Karpas-422 (cell line): ENCODE measurements around the gene ADGRD1. TPM values are rescaled to one million over a fixed set of nuclear protein-coding genes. Genes with fewer than 3 reads are reported as not detected.

Source experiments
- DNase-seq: peaks from one replicate; pipeline ENCODE4 v3.0.0-alpha.2; 2015
- H2AFZ ChIP-seq: fragments of 200-600 bp; sonication (generic); 2 replicates; pipeline ENCODE4 v1.6.1; 2014; ENCODE audit warnings: antibody characterized with exemption, low read length, mixed read lengths
- H3K27ac ChIP-seq: fragments of 200-600 bp; sonication (generic); 2 replicates; pipeline ENCODE4 v1.5.1; 2014; ENCODE audit warnings: mild to moderate bottlenecking, low read length, moderate library complexity
- H3K27me3 ChIP-seq: fragments of 200-600 bp; sonication (generic); 2 replicates; pipeline ENCODE4 v1.6.1; 2014; ENCODE audit warnings: low read length, mixed read lengths
- H3K36me3 ChIP-seq: fragments of 200-600 bp; sonication (generic); 2 replicates; pipeline ENCODE4 v1.6.1; 2014; ENCODE audit warnings: low read length, mixed read lengths; ENCODE audit not compliant: insufficient read depth
- H3K4me1 ChIP-seq: fragments of 200-600 bp; sonication (generic); 2 replicates; pipeline ENCODE4 v1.6.1; 2014; ENCODE audit warnings: mild to moderate bottlenecking, low read length, mixed read lengths
- H3K4me2 ChIP-seq: fragments of 200-600 bp; sonication (generic); 2 replicates; pipeline ENCODE4 v1.6.1; 2014; ENCODE audit warnings: low read length, low read depth, mild to moderate bottlenecking; ENCODE audit not compliant: poor library complexity, severe bottlenecking
- H3K4me3 ChIP-seq: fragments of 200-600 bp; sonication (generic); 2 replicates; pipeline ENCODE4 v1.5.1; 2014; ENCODE audit warnings: mild to moderate bottlenecking, antibody characterized with exemption, low read length, mixed read lengths
- H3K79me2 ChIP-seq: fragments of 200-600 bp; sonication (generic); 2 replicates; pipeline ENCODE4 v1.6.1; 2014; ENCODE audit warnings: mild to moderate bottlenecking, low read length, mixed read lengths
- H3K9ac ChIP-seq: fragments of 200-600 bp; sonication (generic); 2 replicates; pipeline ENCODE4 v1.6.0; 2014; ENCODE audit warnings: low read length
- H3K9me2 ChIP-seq: fragments of 200-600 bp; sonication (generic), shearing (Covaris generic); replicated peaks from 2 replicates; pipeline ENCODE4 v1.6.0; 2014; ENCODE audit warnings: mild to moderate bottlenecking, low read length, moderate library complexity; ENCODE audit not compliant: insufficient read depth
- H3K9me3 ChIP-seq: fragments of 300-700, 200-600 bp; sonication (generic); 2 replicates; pipeline ENCODE4 v1.6.1; 2014; ENCODE audit warnings: low read length, mixed read lengths
- H4K20me1 ChIP-seq: fragments of 200-600 bp; sonication (generic); 2 replicates; pipeline ENCODE4 v1.6.1; 2014; ENCODE audit warnings: mild to moderate bottlenecking, antibody characterized with exemption, low read length, low read depth; ENCODE audit not compliant: insufficient read depth
- total RNA-seq: library from RNA; depleted of rRNA; stranded (reverse); fragments of >200 nt; shearing (Covaris generic); gene quantifications from 2 replicates; pipeline ENCODE4 v1.2.3, GENCODE V29; 2014; ENCODE audit warnings: low replicate concordance

Gene ADGRD1
- total RNA-seq, 1 experiment from 2014 or later: not detected

DNA sequence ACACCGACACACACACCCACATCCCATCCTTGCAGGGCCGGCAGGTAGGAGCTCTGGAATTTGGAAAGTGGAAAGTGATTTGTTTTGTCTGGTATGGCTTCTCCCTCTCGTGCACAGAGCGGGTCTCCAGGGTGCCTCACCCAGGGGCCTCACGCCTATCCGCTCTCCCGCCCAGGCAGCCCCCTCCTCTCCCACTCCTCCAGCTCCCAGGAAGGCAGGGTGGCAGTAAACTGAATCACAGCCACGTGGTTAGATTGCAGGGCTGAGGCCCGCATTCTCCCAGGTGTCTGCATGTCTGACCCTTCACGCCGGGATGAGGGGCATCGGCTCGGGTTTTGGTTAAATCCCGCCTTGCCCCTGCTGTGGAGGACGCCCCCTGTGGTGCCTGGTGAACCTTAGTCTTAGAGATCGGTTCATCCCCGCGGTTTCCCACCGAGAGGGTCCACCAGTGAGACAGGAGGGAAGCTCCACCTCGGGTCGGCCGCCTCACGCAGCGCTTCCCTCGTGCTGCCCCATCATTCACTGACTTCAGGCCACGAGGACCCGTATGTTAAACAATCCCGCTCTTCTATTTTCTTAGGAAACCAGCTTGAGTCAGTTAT, 64.4 kb downstream of the ADGRD1 start:
- no peak overlapping the region for H2AFZ ChIP-seq
- H3K36me3 ChIP-seq: no peaks in the 10 kb centered on the region
- H3K9me2 ChIP-seq: no peaks in the 10 kb centered on the region

DNA sequence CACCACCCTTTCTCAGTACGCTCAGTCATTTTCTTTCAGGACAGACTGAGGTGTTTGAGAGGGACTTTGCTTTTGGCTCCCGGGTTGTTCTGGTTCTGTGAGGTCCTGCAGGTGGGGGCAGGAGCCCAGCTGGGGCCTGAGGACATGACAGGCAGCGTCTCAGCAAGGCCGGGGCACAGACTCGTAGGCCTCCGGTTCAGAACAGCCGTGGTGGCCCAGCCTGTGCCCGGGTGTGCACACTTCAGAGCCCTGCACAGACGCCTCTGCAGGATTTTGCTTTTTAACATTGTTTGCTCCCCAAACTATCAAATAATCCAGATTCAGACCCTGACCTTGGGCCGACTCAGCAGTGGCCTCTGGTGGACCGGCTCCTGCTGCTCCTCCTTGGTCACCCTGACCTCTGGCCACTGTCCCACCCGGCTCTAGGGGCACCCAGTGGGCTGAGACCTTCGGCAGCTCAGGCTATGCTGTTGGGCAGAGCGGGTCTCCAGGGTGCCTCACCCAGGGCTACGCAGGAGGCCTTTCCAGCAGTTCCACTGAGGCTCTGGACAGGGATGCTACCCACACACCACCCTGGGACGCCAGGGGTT, 65.2 kb downstream of the ADGRD1 start:
- Histone ChIP-seq H3K4me3 (no peak overlapping the region), H3K27ac (no peak overlapping the region), H3K79me2 (no peaks in the 10 kb centered on the region), H3K36me3 (no peaks in the 10 kb centered on the region), H4K20me1 (no peaks in the 10 kb centered on the region), H3K4me1 (no peaks in the 10 kb centered on the region), H3K9me2 (no peaks in the 10 kb centered on the region), H3K9ac (no peak overlapping the region), H2AFZ (no peak overlapping the region), H3K9me3 (no peaks in the 10 kb centered on the region), H3K4me2 (no peak overlapping the region), H3K27me3 (no peaks in the 10 kb centered on the region)
- DNase-seq: no peak

More for the DNA sequence above, 64.4 kb downstream of the ADGRD1 start:
- no peaks in the 10 kb centered on the region for H3K9me3 ChIP-seq
- no peak overlapping the region for H3K4me2 ChIP-seq
- no peak overlapping the region for H3K27ac ChIP-seq
- H3K79me2 ChIP-seq: no peaks in the 10 kb centered on the region
- no peak overlapping the region for H3K4me3 ChIP-seq
- H3K27me3 ChIP-seq: no peaks in the 10 kb centered on the region
- DNase-seq: no peak
- no peaks in the 10 kb centered on the region for H4K20me1 ChIP-seq
- no peaks in the 10 kb centered on the region for H3K4me1 ChIP-seq
- no peak overlapping the region for H3K9ac ChIP-seq

DNA sequence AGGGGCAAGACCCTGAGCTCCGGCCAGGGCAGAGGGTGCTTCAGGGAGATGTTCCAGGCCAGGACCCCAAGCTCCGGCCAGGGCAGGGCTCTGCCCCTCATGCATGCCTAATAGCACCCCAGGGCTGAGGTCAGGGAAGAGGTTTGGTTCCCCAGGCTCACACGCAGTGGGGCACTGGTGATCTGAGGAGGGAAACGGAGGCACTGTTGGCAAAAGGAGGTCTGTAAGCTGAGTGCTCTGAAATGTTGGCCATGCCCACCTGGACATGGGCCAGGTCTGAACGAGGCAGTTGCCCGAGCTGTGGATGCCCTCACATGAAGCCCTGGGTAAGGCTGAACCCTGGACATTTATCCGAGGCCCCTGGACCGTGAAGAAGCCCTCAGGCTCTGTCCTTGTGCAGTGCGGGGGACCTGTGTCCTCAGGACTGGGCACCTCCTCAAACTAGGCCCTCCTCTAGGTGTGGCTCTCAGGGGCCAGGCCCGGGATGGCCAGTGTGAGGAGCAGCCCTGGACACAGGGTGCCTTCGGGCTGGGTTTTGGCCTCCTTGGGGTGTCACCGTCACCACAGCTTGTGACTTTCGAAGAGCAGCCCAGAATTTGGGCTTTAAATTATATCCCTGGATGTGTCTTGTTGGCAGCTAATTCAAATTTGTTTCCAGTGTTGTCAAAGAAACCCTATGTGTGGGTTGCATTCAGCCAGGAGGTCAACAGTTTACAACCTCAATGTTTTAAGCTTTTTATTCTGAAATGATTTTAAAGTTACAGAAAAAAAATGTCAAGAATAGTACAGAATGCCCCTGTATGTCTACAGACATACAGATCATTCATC, 66.8 kb downstream of the ADGRD1 start:
- H3K9ac ChIP-seq: no peak overlapping the region
- H3K9me2 ChIP-seq: no peaks in the 10 kb centered on the region
- no peak overlapping the region for H3K27ac ChIP-seq
- no peak for DNase-seq
- no peak overlapping the region for H2AFZ ChIP-seq
- H4K20me1 ChIP-seq: no peaks in the 10 kb centered on the region
- no peak overlapping the region for H3K4me2 ChIP-seq
- H3K9me3 ChIP-seq: no peaks in the 10 kb centered on the region
- no peak overlapping the region for H3K4me3 ChIP-seq
- H3K36me3 ChIP-seq: no peaks in the 10 kb centered on the region
- H3K27me3 ChIP-seq: no peaks in the 10 kb centered on the region
- no peaks in the 10 kb centered on the region for H3K4me1 ChIP-seq
- no peaks in the 10 kb centered on the region for H3K79me2 ChIP-seq

- no peaks in the 10 kb centered on the region for H3K4me1 ChIP-seq
- DNase-seq: no peak
- H3K27me3 ChIP-seq: no peaks in the 10 kb centered on the region
- H3K9ac ChIP-seq: no peak overlapping the region
- H3K36me3 ChIP-seq: no peaks in the 10 kb centered on the region
- H2AFZ ChIP-seq: no peak overlapping the region
- H3K79me2 ChIP-seq: no peaks in the 10 kb centered on the region
- H3K9me3 ChIP-seq: no peaks in the 10 kb centered on the region
- H4K20me1 ChIP-seq: no peaks in the 10 kb centered on the region
- no peak overlapping the region for H3K27ac ChIP-seq
- no peak overlapping the region for H3K4me3 ChIP-seq
- H3K9me2 ChIP-seq: no peaks in the 10 kb centered on the region
- no peak overlapping the region for H3K4me2 ChIP-seq
Measured at GRCh38 chr12:131021154-131021541, 67.4 kb downstream of the ADGRD1 start.

DNA sequence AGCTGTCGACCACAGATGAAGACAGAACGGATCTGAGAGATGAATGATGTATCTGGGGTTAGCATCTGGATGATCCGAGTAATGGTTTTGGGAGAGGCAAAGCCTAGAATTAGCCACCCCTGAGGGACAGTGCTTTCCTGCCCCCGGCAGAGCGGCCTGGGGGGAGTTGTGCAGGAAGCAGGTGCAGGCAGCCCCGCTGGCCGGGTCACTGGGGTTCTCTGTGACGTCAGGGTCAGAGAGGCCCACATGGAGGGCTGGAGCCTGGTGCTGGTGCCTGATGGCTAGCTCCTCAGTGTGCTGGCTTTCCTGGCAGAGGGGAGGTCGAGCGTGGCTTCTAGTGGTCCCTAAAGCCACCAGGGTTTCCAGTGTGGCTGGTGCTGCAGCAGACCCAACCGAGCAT, 70.3 kb downstream of the ADGRD1 start:
- Histone ChIP-seq H3K27ac (no peak overlapping the region), H3K36me3 (no peaks in the 10 kb centered on the region), H4K20me1 (no peaks in the 10 kb centered on the region), H3K4me1 (no peaks in the 10 kb centered on the region), H3K9me2 (no peaks in the 10 kb centered on the region), H3K4me2 (no peak overlapping the region), H2AFZ (no peak overlapping the region), H3K79me2 (no peaks in the 10 kb centered on the region), H3K9me3 (no peaks in the 10 kb centered on the region), H3K27me3 (no peaks in the 10 kb centered on the region), H3K9ac (no peak overlapping the region), H3K4me3 (no peak overlapping the region)
- DNase-seq: no peak

GRCh38 chr12:131024721-131025120, 71.0 kb downstream of the ADGRD1 start:
- Histone ChIP-seq H3K4me2 (no peak overlapping the region), H3K4me1 (no peaks in the 10 kb centered on the region), H3K79me2 (no peaks in the 10 kb centered on the region), H3K9me3 (no peaks in the 10 kb centered on the region), H3K9me2 (no peaks in the 10 kb centered on the region), H3K4me3 (no peak overlapping the region), H3K36me3 (no peaks in the 10 kb centered on the region), H2AFZ (no peak overlapping the region), H4K20me1 (no peaks in the 10 kb centered on the region), H3K27me3 (no peaks in the 10 kb centered on the region), H3K27ac (no peak overlapping the region), H3K9ac (no peak overlapping the region)
- DNase-seq: no peak

DNA sequence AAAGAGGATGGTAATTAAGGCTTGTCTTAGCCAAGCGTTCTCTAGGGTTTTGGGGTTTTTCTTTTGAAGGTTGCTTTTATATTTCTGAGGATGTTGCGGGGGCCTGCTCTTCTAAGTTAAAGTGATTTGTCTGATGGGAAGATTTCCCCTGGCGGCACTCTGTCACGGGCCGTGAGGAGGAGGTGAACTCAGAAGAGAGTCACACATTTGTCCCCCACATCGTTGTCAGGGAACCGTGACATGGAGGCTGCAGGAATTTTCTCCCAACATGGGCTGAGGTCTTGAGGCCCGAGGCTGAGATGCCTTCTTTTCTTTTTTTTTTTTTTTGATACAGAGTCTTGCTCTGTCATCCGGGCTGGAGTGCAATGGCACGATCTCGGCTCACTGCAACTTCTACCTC, 71.5 kb downstream of the ADGRD1 start:
- Histone ChIP-seq H3K9me3 (no peaks in the 10 kb centered on the region), H4K20me1 (no peaks in the 10 kb centered on the region), H3K36me3 (no peaks in the 10 kb centered on the region), H3K4me2 (no peak overlapping the region), H3K79me2 (no peaks in the 10 kb centered on the region), H3K4me3 (no peak overlapping the region), H3K27ac (no peak overlapping the region), H3K27me3 (no peaks in the 10 kb centered on the region), H3K4me1 (no peaks in the 10 kb centered on the region), H3K9me2 (no peaks in the 10 kb centered on the region), H2AFZ (no peak overlapping the region), H3K9ac (no peak overlapping the region)
- no peak for DNase-seq

DNA sequence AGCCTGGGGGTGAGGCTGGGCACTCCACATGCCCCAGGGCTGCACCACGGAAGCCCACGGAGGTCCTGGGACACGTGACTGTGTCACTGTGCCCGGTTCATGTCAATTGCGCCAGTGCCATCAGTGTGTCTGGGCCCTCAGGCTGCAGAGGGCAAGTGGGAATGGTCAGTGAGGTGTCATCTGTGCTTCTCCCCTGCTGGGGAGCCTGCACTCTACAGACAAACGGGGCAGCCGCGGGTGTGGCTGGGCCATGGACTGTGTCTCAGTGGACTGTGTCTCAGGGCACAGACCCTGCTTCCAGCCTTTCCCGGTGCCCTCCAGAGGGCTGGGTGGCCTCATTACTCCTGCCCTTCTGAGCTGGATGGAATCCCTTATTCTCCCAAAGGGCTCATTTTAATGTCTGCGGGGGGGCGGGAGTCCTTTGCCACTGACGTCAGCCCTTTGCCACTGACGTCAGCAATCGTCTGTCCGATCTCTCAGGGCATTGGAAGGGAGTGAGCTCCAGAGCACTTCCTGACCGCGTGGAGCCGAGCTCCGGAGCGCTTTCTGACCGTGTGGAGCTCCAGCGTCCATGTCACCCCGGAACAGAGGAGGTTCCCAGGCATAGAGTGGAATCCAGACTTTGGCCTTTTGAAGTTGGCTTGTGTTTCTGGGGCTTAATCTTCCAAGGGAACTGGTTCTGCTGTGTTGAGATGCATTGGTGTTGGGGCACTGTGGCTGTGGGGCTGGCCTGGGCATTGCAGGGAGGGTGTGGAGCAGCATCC, 72.4 kb downstream of the ADGRD1 start:
- no peak for DNase-seq
- no peak overlapping the region for H3K27ac ChIP-seq
- H3K4me1 ChIP-seq: no peaks in the 10 kb centered on the region
- H3K27me3 ChIP-seq: no peaks in the 10 kb centered on the region
- H2AFZ ChIP-seq: no peak overlapping the region
- no peak overlapping the region for H3K4me3 ChIP-seq
- no peaks in the 10 kb centered on the region for H3K9me2 ChIP-seq
- no peaks in the 10 kb centered on the region for H3K36me3 ChIP-seq
- H3K4me2 ChIP-seq: no peak overlapping the region
- no peak overlapping the region for H3K9ac ChIP-seq
- H3K79me2 ChIP-seq: no peaks in the 10 kb centered on the region
- H4K20me1 ChIP-seq: no peaks in the 10 kb centered on the region
- no peaks in the 10 kb centered on the region for H3K9me3 ChIP-seq
